HG02973 (cell line): ENCODE measurements around the gene GXYLT2.

ENCODE experiments used
- ATAC-seq: cut with Tn5 transposase; IDR thresholded peaks from one replicate; pipeline ENCODE4 v1.9.1; 2021; ENCODE audit warnings: moderate library complexity; ENCODE audit not compliant: unreplicated experiment

GXYLT2 gene

GRCh38 chr3:73007992-73008712 lies 120.3 kb downstream of the GXYLT2 start:
- no peak for ATAC-seq

DNA sequence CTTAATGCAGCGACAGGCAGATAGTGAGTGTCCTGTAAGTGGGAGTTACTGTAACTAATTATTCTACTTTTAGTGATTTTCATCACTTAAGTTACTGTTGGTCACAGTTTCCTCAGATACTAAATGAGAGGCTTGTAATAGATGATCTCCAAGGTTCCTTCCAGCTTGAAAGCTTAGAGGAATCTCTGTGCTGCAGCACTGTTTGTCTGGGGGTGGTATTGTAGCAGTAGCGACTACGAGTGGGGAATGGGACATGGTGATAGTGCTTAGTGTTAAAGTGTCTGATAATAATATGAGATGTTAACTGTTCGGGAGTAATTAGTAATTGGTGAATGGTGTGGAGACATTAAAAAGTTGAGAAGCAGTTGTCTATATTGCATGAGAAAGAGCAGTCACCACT lies 121.2 kb downstream of the GXYLT2 start:
- ATAC-seq = no peak

GRCh38 chr3:73009750-73010149 lies 121.9 kb downstream of the GXYLT2 start:
- no peak for ATAC-seq

GRCh38 chr3:73010158-73010557 lies 122.3 kb downstream of the GXYLT2 start:
- ATAC-seq = no peak

GRCh38 chr3:73018298-73018697 lies 130.5 kb downstream of the GXYLT2 start:
- ATAC-seq = no peak

DNA sequence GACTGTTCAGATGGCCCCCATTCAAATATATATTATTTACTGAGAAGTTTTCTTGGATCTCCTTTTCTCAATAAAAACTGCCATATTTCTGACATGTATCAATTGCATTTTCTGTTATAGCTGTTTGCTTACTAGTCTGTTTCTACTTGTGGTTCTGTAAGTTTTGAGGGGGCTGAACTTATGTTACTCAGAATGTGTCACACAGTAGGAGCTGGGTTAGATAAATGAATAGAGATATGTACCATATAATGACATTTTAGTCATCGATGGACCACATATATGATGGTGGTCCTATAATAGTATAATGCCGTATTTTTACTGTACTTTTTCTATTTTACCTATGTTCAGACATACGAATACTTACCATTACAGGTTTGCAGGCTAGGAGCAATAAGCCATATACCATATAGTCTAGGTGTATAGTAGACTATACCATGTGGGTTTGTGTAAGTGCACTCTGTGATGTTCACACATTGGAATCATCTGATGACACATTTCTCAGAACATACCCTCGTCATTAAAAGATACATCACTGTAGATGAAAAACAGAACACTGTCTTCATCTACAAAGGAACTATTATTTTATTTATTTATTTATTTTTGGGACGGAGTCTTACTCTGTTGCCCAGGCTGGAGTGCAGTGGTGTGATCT lies 131.1 kb downstream of the GXYLT2 start:
- ATAC-seq = no peak

DNA sequence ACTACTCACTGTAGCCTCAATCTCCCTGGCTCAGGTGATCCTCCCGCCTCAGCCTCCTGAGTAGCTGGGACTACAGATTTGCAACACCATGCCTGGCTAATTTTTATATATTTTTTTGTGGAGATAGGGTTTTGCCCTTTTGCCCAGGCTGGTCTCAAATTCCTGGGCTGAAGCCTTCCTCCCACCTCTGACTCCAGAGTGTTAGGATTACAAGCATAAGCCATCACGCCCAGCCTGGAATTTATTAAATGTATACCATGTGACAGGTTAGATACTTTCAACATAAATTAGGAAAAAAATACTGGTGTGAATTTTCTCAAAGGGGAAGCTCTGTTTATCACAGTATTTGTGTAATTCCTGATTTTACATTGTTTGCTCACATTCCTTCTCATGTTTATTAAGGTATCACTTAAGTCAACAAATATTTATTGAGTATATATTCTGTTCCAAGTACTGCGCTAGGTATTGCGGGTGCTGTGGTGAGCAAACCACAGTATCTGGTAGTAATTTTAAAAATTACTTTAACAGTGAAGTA lies 133.5 kb downstream of the GXYLT2 start:
- no peak for ATAC-seq

DNA sequence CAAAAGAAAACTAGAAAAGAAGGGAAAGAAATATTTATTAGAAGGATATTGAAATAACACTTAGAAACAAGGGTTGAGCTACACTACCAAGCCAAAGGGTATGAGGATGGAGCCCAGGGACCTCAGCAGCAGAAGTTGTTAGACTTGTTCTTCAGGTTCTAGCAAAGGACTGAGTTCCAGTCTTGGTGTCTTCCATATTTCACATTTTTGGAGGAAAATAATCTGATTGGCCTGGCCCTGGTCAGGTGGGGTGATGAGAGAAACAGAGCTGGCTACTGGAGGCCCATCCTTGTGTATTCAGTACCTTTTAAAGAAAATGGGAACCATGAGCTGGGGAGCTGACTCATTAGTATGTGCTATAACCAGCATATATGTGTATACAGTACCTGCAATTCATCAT lies 137.0 kb downstream of the GXYLT2 start:
- no peak for ATAC-seq

- no peak for ATAC-seq
Measured at GRCh38 chr3:73026111-73026759, 138.4 kb downstream of the GXYLT2 start.
